OCI-LY7 (cell line): ENCODE results near the gene KIZ.

Experiments
- CTCF ChIP-seq: fragments of 200-600 bp; sonication (generic); conservative IDR thresholded peaks from 2 replicates; pipeline ENCODE4 v1.5.1; 2014; ENCODE audit warnings: mild to moderate bottlenecking, antibody characterized with exemption, low read length, moderate library complexity, mixed read lengths
- EZH2phosphoT487 ChIP-seq: fragments of 200-600 bp; sonication (generic); IDR thresholded peaks from 2 replicates; pipeline ENCODE4 v1.6.1; 2018; ENCODE audit warnings: low read depth, borderline replicate concordance, mild to moderate bottlenecking, mixed run types, antibody characterized with exemption, low read length, moderate library complexity, mixed read lengths

- TF ChIP-seq CTCF = no peak
- no peak for TF ChIP-seq EZH2phosphoT487
Observed at GRCh38 chr20:21110811-21111210, 15.1 kb upstream of the KIZ start.
